GM12878 (cell line): ENCODE measurements around the gene CIRBP.

Experiments
- CREM ChIP-seq: IDR thresholded peaks from 2 replicates; pipeline ENCODE4 v1.6.1; 2014; ENCODE audit warnings: antibody characterized with exemption, low read depth
- EP300 ChIP-seq, 2 experiments: fragments of 150-350 bp in 1 of 2; IDR thresholded peaks; 2 replicates each; pipeline ENCODE4 v1.6.1; 2011 to 2012; ENCODE audit warnings: low read depth in 2 of 2, low read length in 2 of 2, borderline replicate concordance in 1 of 2, improper control_type of control experiment in 1 of 2, inconsistent platforms in 1 of 2; ENCODE audit not compliant: control insufficient read depth in 1 of 2
- IRF3 ChIP-seq: fragments of 450-650 bp; IDR thresholded peaks from 2 replicates; pipeline ENCODE4 v1.6.1; 2014; ENCODE audit warnings: mild to moderate bottlenecking
- JUNB ChIP-seq: IDR thresholded peaks from 2 replicates; pipeline ENCODE4 v1.6.1; 2016; ENCODE audit warnings: antibody characterized with exemption, mild to moderate bottlenecking
- SIN3A ChIP-seq: IDR thresholded peaks from 2 replicates; pipeline ENCODE4 v1.6.1; 2012; ENCODE audit warnings: low read depth, low read length, improper control_type of control experiment

GRCh38 chr19:1278074-1278473, 8.9 kb downstream of the CIRBP start:
- TF ChIP-seq EP300 (IDR thresholded peaks at IDR 0.05; ENCODE audit: borderline replicate concordance in 1 of 2, control insufficient read depth in 1 of 2, low read depth in 2 of 2, low read length in 2 of 2) (no peak), SIN3A (no peak), JUNB (no peak), IRF3 (no peak), CREM (no peak)
